OCI-M2 (cell line): ENCODE data around the gene CCDC63.
"Not testable (repeated sequence)": the region's sequence is repeated elsewhere in the genome, so short reads cannot be mapped to it uniquely, and the experiment has no call there.

Experiments
- DNase-seq: peaks from one replicate; lab custom pipeline; 2025; ENCODE audit not compliant: unreplicated experiment; lab: John Stamatoyannopoulos, UW

Gene CCDC63

GRCh38 chr12:110844131-110844530, 2.7 kb upstream of the CCDC63 start:
- DNase-seq, result no peak

GRCh38 chr12:110844551-110845338, 2.0 kb upstream of the CCDC63 start:
- DNase-seq, result no peak

GRCh38 chr12:110845339-110845682, 1.5 kb upstream of the CCDC63 start:
- DNase-seq, result no peak

GRCh38 chr12:110848314-110848923, 1.6 kb downstream of the CCDC63 start:
- DNase-seq, result no peak

GRCh38 chr12:110849221-110849620, 2.4 kb downstream of the CCDC63 start:
- DNase-seq, result no peak

GRCh38 chr12:110849748-110850403, 3.1 kb downstream of the CCDC63 start:
- no peak for DNase-seq

GRCh38 chr12:110850762-110851161, 4.0 kb downstream of the CCDC63 start:
- no peak for DNase-seq

- no peak for DNase-seq
Measured at GRCh38 chr12:110853836-110854235, 7.0 kb downstream of the CCDC63 start.

GRCh38 chr12:110856542-110856941, 9.8 kb downstream of the CCDC63 start:
- no peak for DNase-seq

- DNase-seq, result no peak
Measured at GRCh38 chr12:110857528-110857927, 10.7 kb downstream of the CCDC63 start.

GRCh38 chr12:110857954-110858353, 11.2 kb downstream of the CCDC63 start:
- not testable (repeated sequence) for DNase-seq

- DNase-seq, result no peak
Measured at GRCh38 chr12:110858848-110859247, 12.1 kb downstream of the CCDC63 start.

GRCh38 chr12:110860833-110861296, 14.1 kb downstream of the CCDC63 start:
- DNase-seq, result no peak

GRCh38 chr12:110861729-110862128, 14.9 kb downstream of the CCDC63 start:
- no peak for DNase-seq

GRCh38 chr12:110862329-110862728, 15.5 kb downstream of the CCDC63 start:
- no peak for DNase-seq

- DNase-seq, result no peak
Measured at GRCh38 chr12:110863161-110863560, 16.4 kb downstream of the CCDC63 start.

- no peak for DNase-seq
Measured at GRCh38 chr12:110865521-110865920, 18.7 kb downstream of the CCDC63 start.

GRCh38 chr12:110869026-110869425, 22.2 kb downstream of the CCDC63 start:
- DNase-seq, result no peak

GRCh38 chr12:110869803-110870202, 23.0 kb downstream of the CCDC63 start:
- no peak for DNase-seq

GRCh38 chr12:110872100-110872499, 25.3 kb downstream of the CCDC63 start:
- DNase-seq, result no peak

- DNase-seq, result no peak
Measured at GRCh38 chr12:110874351-110874750, 27.6 kb downstream of the CCDC63 start.

- no peak for DNase-seq
Measured at GRCh38 chr12:110874781-110875180, 28.0 kb downstream of the CCDC63 start.
